Hepatocyte (in vitro differentiated cells): ENCODE data around the gene KIAA1549.

Experiments
- EZH2 ChIP-seq: fragments of 200-600 bp; sonication (generic); IDR thresholded peaks from 2 replicates; pipeline ENCODE4 v1.6.1; 2016; ENCODE audit warnings: antibody characterized with exemption, mild to moderate bottlenecking, borderline replicate concordance
- EZH2phosphoT487 ChIP-seq: fragments of 200-600 bp; sonication (generic); IDR thresholded peaks from one replicate; pipeline ENCODE4 v1.6.1; 2018; ENCODE audit warnings: antibody characterized with exemption, mild to moderate bottlenecking, low read depth, moderate library complexity; ENCODE audit not compliant: unreplicated experiment, severe bottlenecking
- TF ChIP-seq, protein P1 (sequence below): fragments of 200-600 bp; sonication (generic); IDR thresholded peaks from 2 replicates; pipeline ENCODE4 v1.5.1; 2016; ENCODE audit warnings: antibody characterized with exemption, mild to moderate bottlenecking; ENCODE audit not compliant: poor library complexity

- TF ChIP-seq EZH2phosphoT487, result no peak
- TF ChIP-seq, protein P1, sequence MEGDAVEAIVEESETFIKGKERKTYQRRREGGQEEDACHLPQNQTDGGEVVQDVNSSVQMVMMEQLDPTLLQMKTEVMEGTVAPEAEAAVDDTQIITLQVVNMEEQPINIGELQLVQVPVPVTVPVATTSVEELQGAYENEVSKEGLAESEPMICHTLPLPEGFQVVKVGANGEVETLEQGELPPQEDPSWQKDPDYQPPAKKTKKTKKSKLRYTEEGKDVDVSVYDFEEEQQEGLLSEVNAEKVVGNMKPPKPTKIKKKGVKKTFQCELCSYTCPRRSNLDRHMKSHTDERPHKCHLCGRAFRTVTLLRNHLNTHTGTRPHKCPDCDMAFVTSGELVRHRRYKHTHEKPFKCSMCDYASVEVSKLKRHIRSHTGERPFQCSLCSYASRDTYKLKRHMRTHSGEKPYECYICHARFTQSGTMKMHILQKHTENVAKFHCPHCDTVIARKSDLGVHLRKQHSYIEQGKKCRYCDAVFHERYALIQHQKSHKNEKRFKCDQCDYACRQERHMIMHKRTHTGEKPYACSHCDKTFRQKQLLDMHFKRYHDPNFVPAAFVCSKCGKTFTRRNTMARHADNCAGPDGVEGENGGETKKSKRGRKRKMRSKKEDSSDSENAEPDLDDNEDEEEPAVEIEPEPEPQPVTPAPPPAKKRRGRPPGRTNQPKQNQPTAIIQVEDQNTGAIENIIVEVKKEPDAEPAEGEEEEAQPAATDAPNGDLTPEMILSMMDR, result no peak
- no peak for TF ChIP-seq EZH2
These were observed 120.1 kb downstream of the KIAA1549 start for GRCh38 chr7:138861051-138861450.
